ENCODE data around the gene CD82.

CD82 gene

GRCh38 chr11:44561964-44562734 is 3.3 kb upstream of the CD82 start:
- no peak for DNase-seq

GRCh38 chr11:44562845-44563460 is 2.5 kb upstream of the CD82 start:
- no peak for DNase-seq

- DNase-seq: no peak
Measured at GRCh38 chr11:44563711-44564110, 1.8 kb upstream of the CD82 start.

- peak; percentile 48 for DNase-seq
Measured at GRCh38 chr11:44564166-44564565, 1.3 kb upstream of the CD82 start.

GRCh38 chr11:44564670-44565210 is 723 bp upstream of the CD82 start:
- DNase-seq: no peak

- no peak for DNase-seq
Measured at GRCh38 chr11:44565953-44566949, 788 bp downstream of the CD82 start.

GRCh38 chr11:44566952-44567875 is 1.8 kb downstream of the CD82 start:
- no peak for DNase-seq

GRCh38 chr11:44567876-44568256 is 2.4 kb downstream of the CD82 start:
- DNase-seq: no peak

- no peak for DNase-seq
Measured at GRCh38 chr11:44568331-44568657, 2.8 kb downstream of the CD82 start.

- DNase-seq: peak; percentile 88
Measured at GRCh38 chr11:44568658-44569473, 3.4 kb downstream of the CD82 start.

GRCh38 chr11:44570411-44571155 is 5.1 kb downstream of the CD82 start:
- no peak for DNase-seq

- DNase-seq: no peak
Measured at GRCh38 chr11:44571871-44572270, 6.4 kb downstream of the CD82 start.

GRCh38 chr11:44572436-44572835 is 7.0 kb downstream of the CD82 start:
- DNase-seq: no peak

- no peak for DNase-seq
Measured at GRCh38 chr11:44572884-44573283, 7.4 kb downstream of the CD82 start.

- DNase-seq: no peak
Measured at GRCh38 chr11:44573333-44573732, 7.9 kb downstream of the CD82 start.

- no peak for DNase-seq
Measured at GRCh38 chr11:44574610-44575287, 9.3 kb downstream of the CD82 start.

- DNase-seq: no peak
Measured at GRCh38 chr11:44575288-44575672, 9.8 kb downstream of the CD82 start.

- DNase-seq: no peak
Measured at GRCh38 chr11:44575962-44576361, 10.5 kb downstream of the CD82 start.

GRCh38 chr11:44576656-44577055 is 11.2 kb downstream of the CD82 start:
- no peak for DNase-seq
